ENCODE data around the gene ZNF575.

GRCh38 chr19:43499042-43499441, 33.9 kb upstream of the ZNF575 start:
- TF ChIP-seq ZNF843 (tag by site-specific recombination; IDR thresholded peaks at IDR 0.05) (no peak), ZNF138 (tag by site-specific recombination; IDR thresholded peaks at IDR 0.05; ENCODE audit: borderline replicate concordance) (no peak), ZNF558 (tag by site-specific recombination; IDR thresholded peaks at IDR 0.05) (no peak)
- TF ChIP-seq, protein P1, sequence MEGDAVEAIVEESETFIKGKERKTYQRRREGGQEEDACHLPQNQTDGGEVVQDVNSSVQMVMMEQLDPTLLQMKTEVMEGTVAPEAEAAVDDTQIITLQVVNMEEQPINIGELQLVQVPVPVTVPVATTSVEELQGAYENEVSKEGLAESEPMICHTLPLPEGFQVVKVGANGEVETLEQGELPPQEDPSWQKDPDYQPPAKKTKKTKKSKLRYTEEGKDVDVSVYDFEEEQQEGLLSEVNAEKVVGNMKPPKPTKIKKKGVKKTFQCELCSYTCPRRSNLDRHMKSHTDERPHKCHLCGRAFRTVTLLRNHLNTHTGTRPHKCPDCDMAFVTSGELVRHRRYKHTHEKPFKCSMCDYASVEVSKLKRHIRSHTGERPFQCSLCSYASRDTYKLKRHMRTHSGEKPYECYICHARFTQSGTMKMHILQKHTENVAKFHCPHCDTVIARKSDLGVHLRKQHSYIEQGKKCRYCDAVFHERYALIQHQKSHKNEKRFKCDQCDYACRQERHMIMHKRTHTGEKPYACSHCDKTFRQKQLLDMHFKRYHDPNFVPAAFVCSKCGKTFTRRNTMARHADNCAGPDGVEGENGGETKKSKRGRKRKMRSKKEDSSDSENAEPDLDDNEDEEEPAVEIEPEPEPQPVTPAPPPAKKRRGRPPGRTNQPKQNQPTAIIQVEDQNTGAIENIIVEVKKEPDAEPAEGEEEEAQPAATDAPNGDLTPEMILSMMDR (tag by site-specific recombination; IDR thresholded peaks at IDR 0.05): no peak
- TF ChIP-seq, protein P2, sequence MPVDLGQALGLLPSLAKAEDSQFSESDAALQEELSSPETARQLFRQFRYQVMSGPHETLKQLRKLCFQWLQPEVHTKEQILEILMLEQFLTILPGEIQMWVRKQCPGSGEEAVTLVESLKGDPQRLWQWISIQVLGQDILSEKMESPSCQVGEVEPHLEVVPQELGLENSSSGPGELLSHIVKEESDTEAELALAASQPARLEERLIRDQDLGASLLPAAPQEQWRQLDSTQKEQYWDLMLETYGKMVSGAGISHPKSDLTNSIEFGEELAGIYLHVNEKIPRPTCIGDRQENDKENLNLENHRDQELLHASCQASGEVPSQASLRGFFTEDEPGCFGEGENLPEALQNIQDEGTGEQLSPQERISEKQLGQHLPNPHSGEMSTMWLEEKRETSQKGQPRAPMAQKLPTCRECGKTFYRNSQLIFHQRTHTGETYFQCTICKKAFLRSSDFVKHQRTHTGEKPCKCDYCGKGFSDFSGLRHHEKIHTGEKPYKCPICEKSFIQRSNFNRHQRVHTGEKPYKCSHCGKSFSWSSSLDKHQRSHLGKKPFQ (tag by site-specific recombination; IDR thresholded peaks at IDR 0.05): no peak

All from HEK293 (cell line).